Breast epithelium (tissue), 3 donors: Measurements from ENCODE around the gene ITM2C.

Experiments used
- POLR2AphosphoS5 ChIP-seq, 3 donors: sonication (generic); formaldehyde crosslinking; IDR thresholded peaks; one replicate each; pipeline ENCODE4 v1.6.1; 2017; ENCODE audit warnings: antibody characterized with exemption in 3 of 3
- TF ChIP-seq, protein P1 (sequence below), 3 donors: fragments of 450-650 bp; IDR thresholded peaks; one replicate each; pipeline ENCODE4 v1.5.1; 2016 to 2017; ENCODE audit warnings: antibody characterized with exemption in 3 of 3, mild to moderate bottlenecking in 3 of 3, moderate library complexity in 3 of 3

DNA sequence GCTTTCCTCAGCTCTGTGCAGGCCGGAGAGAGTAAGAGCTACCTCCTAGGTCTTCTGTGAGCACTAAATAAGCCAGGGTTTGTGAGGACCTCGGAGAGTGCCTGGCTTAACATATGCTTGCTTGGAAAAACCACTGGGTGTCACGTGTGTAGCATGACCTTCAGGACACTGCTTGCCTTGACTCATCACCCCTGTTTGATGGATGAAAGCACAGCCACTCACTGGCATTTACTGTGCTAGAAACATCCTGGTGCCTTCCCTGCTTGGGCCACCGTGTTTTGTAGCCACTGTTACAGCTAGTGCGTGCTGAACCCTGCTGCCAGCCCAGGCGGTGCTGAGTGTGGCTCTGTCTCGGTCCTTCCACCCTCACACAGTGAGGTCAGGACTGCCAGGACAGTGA is 34.8 kb upstream of the ITM2C start:
- TF ChIP-seq POLR2AphosphoS5 (IDR thresholded peaks at IDR 0.05), result no peak
- TF ChIP-seq, protein P1, sequence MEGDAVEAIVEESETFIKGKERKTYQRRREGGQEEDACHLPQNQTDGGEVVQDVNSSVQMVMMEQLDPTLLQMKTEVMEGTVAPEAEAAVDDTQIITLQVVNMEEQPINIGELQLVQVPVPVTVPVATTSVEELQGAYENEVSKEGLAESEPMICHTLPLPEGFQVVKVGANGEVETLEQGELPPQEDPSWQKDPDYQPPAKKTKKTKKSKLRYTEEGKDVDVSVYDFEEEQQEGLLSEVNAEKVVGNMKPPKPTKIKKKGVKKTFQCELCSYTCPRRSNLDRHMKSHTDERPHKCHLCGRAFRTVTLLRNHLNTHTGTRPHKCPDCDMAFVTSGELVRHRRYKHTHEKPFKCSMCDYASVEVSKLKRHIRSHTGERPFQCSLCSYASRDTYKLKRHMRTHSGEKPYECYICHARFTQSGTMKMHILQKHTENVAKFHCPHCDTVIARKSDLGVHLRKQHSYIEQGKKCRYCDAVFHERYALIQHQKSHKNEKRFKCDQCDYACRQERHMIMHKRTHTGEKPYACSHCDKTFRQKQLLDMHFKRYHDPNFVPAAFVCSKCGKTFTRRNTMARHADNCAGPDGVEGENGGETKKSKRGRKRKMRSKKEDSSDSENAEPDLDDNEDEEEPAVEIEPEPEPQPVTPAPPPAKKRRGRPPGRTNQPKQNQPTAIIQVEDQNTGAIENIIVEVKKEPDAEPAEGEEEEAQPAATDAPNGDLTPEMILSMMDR (IDR thresholded peaks at IDR 0.05), result no peak
